A673 (cell line): ENCODE data around the gene NRAP.

Experiments
- CTCF ChIP-seq: fragments of 300-800, 200-600 bp; sonication (generic); conservative IDR thresholded peaks from 2 replicates; pipeline ENCODE4 v1.5.1; 2017; ENCODE audit warnings: low read depth, mild to moderate bottlenecking, antibody characterized with exemption, low read length, moderate library complexity, mixed read lengths
- EZH2 ChIP-seq: fragments of 200-600 bp; sonication (generic); IDR thresholded peaks from 2 replicates; pipeline ENCODE4 v1.6.1; 2017; ENCODE audit warnings: borderline replicate concordance, low read depth, mild to moderate bottlenecking, mixed read lengths, antibody characterized with exemption, low read length; ENCODE audit not compliant: poor library complexity, severe bottlenecking

GRCh38 chr10:113609704-113610108, 54.1 kb downstream of the NRAP start:
- no peak for TF ChIP-seq CTCF
- TF ChIP-seq EZH2 = no peak
